ENCODE results near the gene RUFY3. TPM values are rescaled to one million over a fixed set of nuclear protein-coding genes. Genes with fewer than 3 reads are reported as not detected.

Gene RUFY3
- total RNA-seq, 1 donor from 2014 or later, result 80.9 TPM

DNA sequence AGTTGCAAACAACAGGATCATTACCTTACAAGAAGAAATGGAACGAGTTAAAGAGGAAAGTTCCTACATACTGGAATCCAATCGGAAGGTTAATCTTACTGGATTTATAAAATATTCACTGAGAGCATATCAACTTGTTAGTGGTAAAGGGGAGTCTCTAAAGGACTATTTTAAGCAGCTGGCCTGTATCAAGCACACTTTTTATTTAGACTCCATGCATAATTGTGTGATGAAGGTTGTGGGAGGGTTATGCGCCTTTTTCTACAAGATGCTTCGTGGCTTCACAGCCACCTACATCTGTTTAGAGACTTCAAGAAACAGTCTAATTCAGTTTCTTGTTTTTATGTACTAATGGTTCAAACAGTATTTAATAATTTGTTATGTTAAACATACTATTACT, 61.3 kb downstream of the RUFY3 start:
- no peak overlapping the region for H3K27ac ChIP-seq
- H3K27me3 Mint-ChIP-seq (ENCODE audit: insufficient read depth, low read depth), result peaks cover 2% of the 10 kb centered on the region
- no peak overlapping the region for H2AFZ ChIP-seq (replicated peaks)
- H3K4me3 ChIP-seq, result no peak overlapping the region
- no peak for TF ChIP-seq EZH2 (IDR thresholded peaks at IDR 0.05)
- TF ChIP-seq, protein P1, sequence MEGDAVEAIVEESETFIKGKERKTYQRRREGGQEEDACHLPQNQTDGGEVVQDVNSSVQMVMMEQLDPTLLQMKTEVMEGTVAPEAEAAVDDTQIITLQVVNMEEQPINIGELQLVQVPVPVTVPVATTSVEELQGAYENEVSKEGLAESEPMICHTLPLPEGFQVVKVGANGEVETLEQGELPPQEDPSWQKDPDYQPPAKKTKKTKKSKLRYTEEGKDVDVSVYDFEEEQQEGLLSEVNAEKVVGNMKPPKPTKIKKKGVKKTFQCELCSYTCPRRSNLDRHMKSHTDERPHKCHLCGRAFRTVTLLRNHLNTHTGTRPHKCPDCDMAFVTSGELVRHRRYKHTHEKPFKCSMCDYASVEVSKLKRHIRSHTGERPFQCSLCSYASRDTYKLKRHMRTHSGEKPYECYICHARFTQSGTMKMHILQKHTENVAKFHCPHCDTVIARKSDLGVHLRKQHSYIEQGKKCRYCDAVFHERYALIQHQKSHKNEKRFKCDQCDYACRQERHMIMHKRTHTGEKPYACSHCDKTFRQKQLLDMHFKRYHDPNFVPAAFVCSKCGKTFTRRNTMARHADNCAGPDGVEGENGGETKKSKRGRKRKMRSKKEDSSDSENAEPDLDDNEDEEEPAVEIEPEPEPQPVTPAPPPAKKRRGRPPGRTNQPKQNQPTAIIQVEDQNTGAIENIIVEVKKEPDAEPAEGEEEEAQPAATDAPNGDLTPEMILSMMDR (IDR thresholded peaks at IDR 0.05), result no peak
- no peak for TF ChIP-seq EZH2phosphoT487 (IDR thresholded peaks at IDR 0.05)
- H3K4me2 ChIP-seq, result no peak overlapping the region
- no peak for DNase-seq (ENCODE audit: low spot score)
- no peaks in the 10 kb centered on the region for H3K4me1 Mint-ChIP-seq
- no peaks in the 10 kb centered on the region for H3K79me2 ChIP-seq (ENCODE audit: low read depth)
- no peak overlapping the region for H3K4me3 Mint-ChIP-seq
- H3K9ac ChIP-seq, result no peak overlapping the region
- no peaks in the 10 kb centered on the region for H3K27me3 ChIP-seq
- peaks cover 24% of the 10 kb centered on the region for H3K36me3 Mint-ChIP-seq
- H3K27ac Mint-ChIP-seq, result no peak overlapping the region
- no peaks in the 10 kb centered on the region for H3K4me1 ChIP-seq
- no peaks in the 10 kb centered on the region for H3K9me3 ChIP-seq (ENCODE audit: low read depth)
- no peaks in the 10 kb centered on the region for H3F3A ChIP-seq (ENCODE audit: low read depth)
- no peaks in the 10 kb centered on the region for H4K20me1 ChIP-seq (ENCODE audit: low read depth)
- H3K36me3 ChIP-seq, result peaks cover 13% of the 10 kb centered on the region
- H3K9me3 Mint-ChIP-seq, result no peaks in the 10 kb centered on the region

DNA sequence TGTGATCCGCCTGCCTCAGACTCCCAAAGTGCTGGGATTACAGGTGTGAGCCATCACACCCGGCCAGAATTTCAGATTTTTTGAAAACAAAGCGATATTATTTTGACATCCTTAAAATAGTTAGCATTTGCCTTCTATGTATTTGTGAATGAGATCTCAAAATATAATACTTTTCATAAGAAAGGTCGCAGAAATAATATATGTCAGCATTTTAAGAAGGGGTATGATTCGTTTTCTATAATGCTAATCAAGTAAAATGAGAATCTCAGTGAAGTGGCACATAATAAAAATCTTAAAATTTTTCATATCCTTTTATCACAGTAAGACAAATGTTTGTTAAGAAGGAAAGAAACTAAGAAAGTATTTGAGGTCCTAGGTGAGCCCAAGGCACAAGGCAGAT, 65.7 kb downstream of the RUFY3 start:
- no peak overlapping the region for H3K4me2 ChIP-seq
- H3K27me3 ChIP-seq, result no peaks in the 10 kb centered on the region
- no peaks in the 10 kb centered on the region for H3K4me1 ChIP-seq
- H3K4me3 ChIP-seq, result no peak overlapping the region
- DNase-seq (ENCODE audit: low spot score), result no peak
- no peaks in the 10 kb centered on the region for H3K9me3 Mint-ChIP-seq
- no peak overlapping the region for H3K9ac ChIP-seq
- H3K4me1 Mint-ChIP-seq, result no peaks in the 10 kb centered on the region
- peaks cover 22% of the 10 kb centered on the region for H3K36me3 Mint-ChIP-seq
- H4K20me1 ChIP-seq (ENCODE audit: low read depth), result no peaks in the 10 kb centered on the region
- H3K27me3 Mint-ChIP-seq (ENCODE audit: insufficient read depth, low read depth), result peaks cover 2% of the 10 kb centered on the region
- H2AFZ ChIP-seq (replicated peaks), result no peak overlapping the region
- no peaks in the 10 kb centered on the region for H3K79me2 ChIP-seq (ENCODE audit: low read depth)
- TF ChIP-seq EZH2phosphoT487 (IDR thresholded peaks at IDR 0.05) (no peak), EZH2 (IDR thresholded peaks at IDR 0.05) (no peak)
- TF ChIP-seq, protein P1 (IDR thresholded peaks at IDR 0.05), result no peak
- H3K4me3 Mint-ChIP-seq, result no peak overlapping the region
- H3K36me3 ChIP-seq, result peaks cover 13% of the 10 kb centered on the region
- no peaks in the 10 kb centered on the region for H3F3A ChIP-seq (ENCODE audit: low read depth)
- no peak overlapping the region for H3K27ac ChIP-seq
- H3K27ac Mint-ChIP-seq, result no peak overlapping the region
- H3K9me3 ChIP-seq (ENCODE audit: low read depth), result no peaks in the 10 kb centered on the region

DNA sequence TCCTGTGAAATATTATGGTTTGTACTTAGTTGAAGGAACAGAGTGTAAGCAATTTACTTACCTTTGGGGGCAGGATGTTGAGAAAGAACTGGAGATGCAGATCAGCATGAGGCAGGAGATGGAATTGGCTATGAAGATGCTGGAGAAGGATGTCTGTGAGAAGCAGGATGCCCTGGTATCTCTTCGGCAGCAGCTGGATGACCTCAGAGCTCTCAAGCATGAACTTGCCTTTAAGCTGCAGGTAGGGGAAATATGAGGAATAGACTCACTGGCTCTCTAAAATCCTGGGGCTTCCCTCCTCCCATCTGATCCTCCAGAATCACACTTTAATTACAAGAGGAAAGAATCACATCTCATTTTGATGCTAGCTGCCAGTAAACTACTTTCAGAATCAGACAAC, 67.0 kb downstream of the RUFY3 start:
- Mint-ChIP-seq H3K27ac (no peak overlapping the region), H3K27me3 (ENCODE audit: insufficient read depth, low read depth) (peaks cover 2% of the 10 kb centered on the region), H3K4me3 (no peak overlapping the region), H3K4me1 (no peaks in the 10 kb centered on the region), H3K36me3 (peaks cover 25% of the 10 kb centered on the region), H3K9me3 (no peaks in the 10 kb centered on the region)
- Histone ChIP-seq H3K4me1 (no peaks in the 10 kb centered on the region), H3K27ac (no peak overlapping the region), H3K9me3 (ENCODE audit: low read depth) (no peaks in the 10 kb centered on the region), H3F3A (ENCODE audit: low read depth) (no peaks in the 10 kb centered on the region), H3K4me2 (no peak overlapping the region), H3K4me3 (no peak overlapping the region), H4K20me1 (ENCODE audit: low read depth) (no peaks in the 10 kb centered on the region), H3K9ac (no peak overlapping the region), H3K27me3 (no peaks in the 10 kb centered on the region), H3K79me2 (ENCODE audit: low read depth) (no peaks in the 10 kb centered on the region), H3K36me3 (peaks cover 13% of the 10 kb centered on the region), H2AFZ (replicated peaks) (no peak overlapping the region)
- TF ChIP-seq, protein P1 (IDR thresholded peaks at IDR 0.05), result no peak
- TF ChIP-seq EZH2 (IDR thresholded peaks at IDR 0.05), result no peak
- no peak for TF ChIP-seq EZH2phosphoT487 (IDR thresholded peaks at IDR 0.05)
- no peak for DNase-seq (ENCODE audit: low spot score)
